Neural cell (in vitro differentiated cells): ENCODE data around the gene LRRC4B. TPM values are rescaled to one million over a fixed set of nuclear protein-coding genes. Genes with fewer than 3 reads are reported as not detected.

Experiments
- H2AFZ ChIP-seq: fragments of 200-600, 300-800 bp; sonication (generic), shearing (Covaris generic); 2 replicates; pipeline ENCODE4 v1.6.0; 2014; ENCODE audit warnings: low read depth, mild to moderate bottlenecking, antibody characterized with exemption, low read length, moderate library complexity
- H3F3A ChIP-seq: fragments of 200-600 bp; shearing (Covaris generic); 2 replicates; pipeline ENCODE4 v1.6.1; 2016; ENCODE audit warnings: mild to moderate bottlenecking, moderate library complexity, mixed read lengths, antibody characterized with exemption, low read length; ENCODE audit not compliant: insufficient read depth, poor library complexity, severe bottlenecking
- H3K27ac ChIP-seq: fragments of 200-600, 300-800 bp; sonication (generic), shearing (Covaris generic); 2 replicates; pipeline ENCODE4 v1.5.1; 2014; ENCODE audit warnings: mild to moderate bottlenecking, low read length, moderate library complexity
- H3K27me3 ChIP-seq: fragments of 300-800, 200-600 bp; sonication (generic), shearing (Covaris generic); 2 replicates; pipeline ENCODE4 v1.6.0; 2014; ENCODE audit warnings: mild to moderate bottlenecking, low read depth, low read length, moderate library complexity; ENCODE audit not compliant: insufficient read depth
- H3K36me3 ChIP-seq: fragments of 300-800, 200-600 bp; sonication (generic), shearing (Covaris generic); 2 replicates; pipeline ENCODE4 v1.5.1; 2014; ENCODE audit warnings: mild to moderate bottlenecking, antibody characterized with exemption, low read length, moderate library complexity; ENCODE audit not compliant: insufficient read depth
- H3K4me2 ChIP-seq: fragments of 300-800, 200-600 bp; sonication (generic), shearing (Covaris generic); 2 replicates; pipeline ENCODE4 v1.6.0; 2014; ENCODE audit warnings: mild to moderate bottlenecking, low read length
- H3K4me3 ChIP-seq: fragments of 300-800, 200-600 bp; sonication (generic), shearing (Covaris generic); 2 replicates; pipeline ENCODE4 v1.5.1; 2014; ENCODE audit warnings: mild to moderate bottlenecking, low read length, moderate library complexity
- H3K79me2 ChIP-seq: fragments of 200-600 bp; shearing (Covaris generic); replicated peaks from 2 replicates; pipeline ENCODE4 v1.6.0; 2014; ENCODE audit warnings: mild to moderate bottlenecking, low read length, moderate library complexity; ENCODE audit not compliant: insufficient read depth
- H3K9ac ChIP-seq: fragments of 300-800, 200-600 bp; sonication (generic), shearing (Covaris generic); 2 replicates; pipeline ENCODE4 v1.6.1; 2016; ENCODE audit warnings: mild to moderate bottlenecking, low read length, mixed read lengths
- H3K9me2 ChIP-seq: fragments of 200-600 bp; shearing (Covaris generic); 2 replicates; pipeline ENCODE4 v1.6.1; 2016; ENCODE audit warnings: mild to moderate bottlenecking, low read length, mixed read lengths; ENCODE audit not compliant: insufficient read depth
- H3K9me3 ChIP-seq: fragments of 200-600, 300-800 bp; sonication (generic), shearing (Covaris generic); 2 replicates; pipeline ENCODE4 v1.6.1; 2016; ENCODE audit warnings: mild to moderate bottlenecking, mixed run types, low read length, moderate library complexity, mixed read lengths
- H4K20me1 ChIP-seq: fragments of 200-600 bp; shearing (Covaris generic); 2 replicates; pipeline ENCODE4 v1.6.1; 2016; ENCODE audit warnings: mild to moderate bottlenecking, mixed run types; ENCODE audit not compliant: insufficient read depth
- CTCF ChIP-seq: fragments of 450-650 bp; IDR thresholded peaks from 2 replicates; pipeline ENCODE4 v1.5.1; 2014; ENCODE audit warnings: antibody characterized with exemption, mild to moderate bottlenecking, moderate library complexity; ENCODE audit not compliant: poor library complexity, severe bottlenecking
- EP300 ChIP-seq: fragments of 450-650 bp; conservative IDR thresholded peaks from 2 replicates; pipeline ENCODE4 v1.6.1; 2014; ENCODE audit warnings: antibody characterized with exemption, mild to moderate bottlenecking, moderate library complexity; ENCODE audit not compliant: poor library complexity, severe bottlenecking
- EZH2 ChIP-seq: fragments of 200-600, 300-800 bp; shearing (Covaris generic), sonication (generic); IDR thresholded peaks from 2 replicates; pipeline ENCODE4 v1.6.1; 2014; ENCODE audit warnings: antibody characterized with exemption, low read length, borderline replicate concordance, mild to moderate bottlenecking; ENCODE audit not compliant: insufficient read depth, poor library complexity, severe bottlenecking
- MXI1 ChIP-seq: fragments of 450-650 bp; conservative IDR thresholded peaks from 2 replicates; pipeline ENCODE4 v1.6.1; 2014; ENCODE audit warnings: antibody characterized with exemption, mild to moderate bottlenecking; ENCODE audit not compliant: poor library complexity, severe bottlenecking
- POLR2AphosphoS5 ChIP-seq: IDR thresholded peaks from 2 replicates; pipeline ENCODE4 v1.6.1; 2012
- RAD21 ChIP-seq: fragments of 450-650 bp; conservative IDR thresholded peaks from 2 replicates; pipeline ENCODE4 v1.6.1; 2014; ENCODE audit warnings: antibody characterized with exemption, mild to moderate bottlenecking, moderate library complexity
- REST ChIP-seq: IDR thresholded peaks from 2 replicates; pipeline ENCODE4 v1.6.1; 2012; ENCODE audit warnings: borderline replicate concordance
- SMC3 ChIP-seq: fragments of 450-650 bp; conservative IDR thresholded peaks from 2 replicates; pipeline ENCODE4 v1.6.1; 2014; ENCODE audit warnings: antibody characterized with exemption, mild to moderate bottlenecking, moderate library complexity; ENCODE audit not compliant: poor library complexity
- TAF1 ChIP-seq: IDR thresholded peaks from 2 replicates; pipeline ENCODE4 v1.6.1; 2012; ENCODE audit warnings: low read depth
- polyA plus RNA-seq: library from polyadenylated mRNA; depleted of rRNA; stranded (reverse); fragments of >200 nt; gene quantifications from 2 replicates; pipeline ENCODE4 v1.2.3, GENCODE V29; 2014

LRRC4B gene
- polyA plus RNA-seq, 1 donor from 2014 or later: 83.1 TPM

- Histone ChIP-seq H3K27me3 (no peaks in the 10 kb centered on the region), H3K4me2 (no peak overlapping the region), H3K9me2 (no peaks in the 10 kb centered on the region), H4K20me1 (no peaks in the 10 kb centered on the region), H2AFZ (no peak overlapping the region), H3K9ac (peak overlapping the region; percentile 95), H3K27ac (peak overlapping the region; percentile 100), H3K79me2 (no peaks in the 10 kb centered on the region), H3K36me3 (no peaks in the 10 kb centered on the region), H3F3A (no peaks in the 10 kb centered on the region), H3K4me3 (no peak overlapping the region), H3K9me3 (no peaks in the 10 kb centered on the region)
- TF ChIP-seq EP300 (no peak), TAF1 (no peak), EZH2 (no peak), MXI1 (no peak), POLR2AphosphoS5 (no peak), REST (no peak), RAD21 (no peak), CTCF (no peak), SMC3 (no peak)
These were observed 59.4 kb downstream of the LRRC4B start for GRCh38 chr19:50508843-50509190.

- H3K9me2 ChIP-seq: no peaks in the 10 kb centered on the region
- no peaks in the 10 kb centered on the region for H4K20me1 ChIP-seq
- no peaks in the 10 kb centered on the region for H3K36me3 ChIP-seq
- peak overlapping the region; percentile 100 for H3K27ac ChIP-seq
- no peak overlapping the region for H3K4me2 ChIP-seq
- H3K79me2 ChIP-seq: no peaks in the 10 kb centered on the region
- H3K9ac ChIP-seq: peak overlapping the region; percentile 95
- H2AFZ ChIP-seq: no peak overlapping the region
- H3K4me3 ChIP-seq: no peak overlapping the region
- TF ChIP-seq POLR2AphosphoS5 (no peak), EP300 (no peak)
- no peaks in the 10 kb centered on the region for H3K9me3 ChIP-seq
- H3K27me3 ChIP-seq: no peaks in the 10 kb centered on the region
- no peaks in the 10 kb centered on the region for H3F3A ChIP-seq
These were observed 60.9 kb downstream of the LRRC4B start for GRCh38 chr19:50507376-50507775.

- Histone ChIP-seq H3K36me3 (no peaks in the 10 kb centered on the region), H3K9ac (no peak overlapping the region), H3K27ac (no peak overlapping the region), H3K4me3 (no peak overlapping the region), H3K79me2 (no peaks in the 10 kb centered on the region), H3F3A (no peaks in the 10 kb centered on the region), H3K9me2 (no peaks in the 10 kb centered on the region), H2AFZ (no peak overlapping the region), H3K9me3 (no peaks in the 10 kb centered on the region), H3K4me2 (no peak overlapping the region), H4K20me1 (no peaks in the 10 kb centered on the region), H3K27me3 (no peaks in the 10 kb centered on the region)
- no peak for TF ChIP-seq REST
- no peak for TF ChIP-seq SMC3
- no peak for TF ChIP-seq RAD21
- TF ChIP-seq EP300: no peak
- no peak for TF ChIP-seq TAF1
- no peak for TF ChIP-seq EZH2
- TF ChIP-seq MXI1: no peak
- no peak for TF ChIP-seq POLR2AphosphoS5
- TF ChIP-seq CTCF: no peak
These were observed 61.5 kb downstream of the LRRC4B start for GRCh38 chr19:50506700-50507099.
